Neutrophil (primary cell): ENCODE results near the gene ZNF804B.

Source experiments
- H3K27ac ChIP-seq: fragments of 200-600 bp; sonication (generic); 2 replicates; pipeline ENCODE4 v1.5.1; 2016; ENCODE audit warnings: mild to moderate bottlenecking, moderate library complexity
- H3K27me3 ChIP-seq: fragments of 200-600 bp; sonication (generic); 2 replicates; pipeline ENCODE4 v1.6.0; 2016; ENCODE audit warnings: mild to moderate bottlenecking
- H3K36me3 ChIP-seq: fragments of 200-600 bp; sonication (generic); 2 replicates; pipeline ENCODE4 v1.5.1; 2017
- H3K4me1 ChIP-seq, 2 experiments: fragments of 200-600 bp in 1 of 2; sonication (generic) in 1 of 2; 1 replicate in 1 of 2; 2 replicates in 1 of 2; pipeline versions ENCODE4 v1.5.1 to v1.6.1; 2013 to 2016; ENCODE audit warnings: low read depth in 1 of 2, low read length in 1 of 2, mild to moderate bottlenecking in 1 of 2, moderate library complexity in 1 of 2; ENCODE audit not compliant: control insufficient read depth in 1 of 2, insufficient read depth in 1 of 2
- H3K4me3 ChIP-seq, 2 experiments: fragments of 200-600 bp in 1 of 2; sonication (generic) in 1 of 2; 1 replicate in 1 of 2; 2 replicates in 1 of 2; pipeline ENCODE4 v1.5.1; 2013 to 2016; ENCODE audit warnings: low read depth in 1 of 2, low read length in 1 of 2, mild to moderate bottlenecking in 1 of 2, moderate library complexity in 1 of 2
- H3K9me3 ChIP-seq: fragments of 200-600 bp; sonication (generic); 2 replicates; pipeline ENCODE4 v1.5.1; 2016
- TF ChIP-seq, protein P1 (sequence below): fragments of 200-600 bp; sonication (generic); IDR thresholded peaks from 2 replicates; pipeline ENCODE4 v1.5.1; 2016; ENCODE audit warnings: antibody characterized with exemption

ZNF804B gene

DNA sequence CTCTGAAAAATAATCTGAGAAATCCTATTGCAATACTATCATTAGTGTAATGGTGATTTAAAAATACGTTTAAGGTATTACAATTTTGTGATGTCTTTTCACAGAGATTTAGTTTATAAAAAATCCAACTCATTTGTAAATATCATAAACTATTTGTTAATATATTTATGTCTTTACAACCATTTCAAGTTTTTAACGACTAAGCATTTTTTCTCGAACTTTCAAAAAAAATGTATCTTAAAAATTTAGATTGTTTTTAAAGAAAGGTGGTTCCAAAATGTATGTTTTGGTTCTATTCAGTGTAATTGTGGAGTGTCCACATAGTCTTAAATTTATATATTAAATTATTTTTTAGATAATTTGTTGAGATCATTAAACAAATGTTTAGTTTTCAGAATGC lies 170.2 kb downstream of the ZNF804B start:
- Histone ChIP-seq H3K36me3 (no peaks in the 10 kb centered on the region), H3K9me3 (no peaks in the 10 kb centered on the region), H3K27me3 (no peaks in the 10 kb centered on the region), H3K4me1 (no peaks in the 10 kb centered on the region), H3K27ac (no peak overlapping the region), H3K4me3 (no peak overlapping the region)
- TF ChIP-seq, protein P1, sequence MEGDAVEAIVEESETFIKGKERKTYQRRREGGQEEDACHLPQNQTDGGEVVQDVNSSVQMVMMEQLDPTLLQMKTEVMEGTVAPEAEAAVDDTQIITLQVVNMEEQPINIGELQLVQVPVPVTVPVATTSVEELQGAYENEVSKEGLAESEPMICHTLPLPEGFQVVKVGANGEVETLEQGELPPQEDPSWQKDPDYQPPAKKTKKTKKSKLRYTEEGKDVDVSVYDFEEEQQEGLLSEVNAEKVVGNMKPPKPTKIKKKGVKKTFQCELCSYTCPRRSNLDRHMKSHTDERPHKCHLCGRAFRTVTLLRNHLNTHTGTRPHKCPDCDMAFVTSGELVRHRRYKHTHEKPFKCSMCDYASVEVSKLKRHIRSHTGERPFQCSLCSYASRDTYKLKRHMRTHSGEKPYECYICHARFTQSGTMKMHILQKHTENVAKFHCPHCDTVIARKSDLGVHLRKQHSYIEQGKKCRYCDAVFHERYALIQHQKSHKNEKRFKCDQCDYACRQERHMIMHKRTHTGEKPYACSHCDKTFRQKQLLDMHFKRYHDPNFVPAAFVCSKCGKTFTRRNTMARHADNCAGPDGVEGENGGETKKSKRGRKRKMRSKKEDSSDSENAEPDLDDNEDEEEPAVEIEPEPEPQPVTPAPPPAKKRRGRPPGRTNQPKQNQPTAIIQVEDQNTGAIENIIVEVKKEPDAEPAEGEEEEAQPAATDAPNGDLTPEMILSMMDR: no peak

DNA sequence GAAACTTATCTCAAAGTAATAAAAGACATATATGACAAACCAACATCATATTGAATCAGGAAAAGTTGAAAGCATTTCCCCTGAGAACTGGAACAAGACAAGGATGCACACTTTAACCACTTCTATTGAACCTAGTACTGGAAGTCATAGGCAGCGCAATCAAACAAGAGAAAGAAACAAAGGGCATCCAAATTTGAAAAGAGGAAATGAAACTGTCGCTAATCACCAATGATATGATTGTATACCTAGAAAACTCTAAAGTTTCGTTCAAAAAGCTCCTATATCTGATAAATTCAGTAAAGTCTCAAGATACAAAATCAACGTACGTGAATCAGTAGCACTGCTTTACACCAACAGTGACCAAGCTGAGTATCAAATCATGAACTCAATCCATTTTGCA lies 173.8 kb downstream of the ZNF804B start:
- H3K27ac ChIP-seq: no peak overlapping the region
- H3K4me3 ChIP-seq: no peak overlapping the region
- H3K36me3 ChIP-seq: no peaks in the 10 kb centered on the region
- H3K4me1 ChIP-seq: no peaks in the 10 kb centered on the region
- H3K27me3 ChIP-seq: no peaks in the 10 kb centered on the region
- TF ChIP-seq, protein P1: no peak
- no peaks in the 10 kb centered on the region for H3K9me3 ChIP-seq

DNA sequence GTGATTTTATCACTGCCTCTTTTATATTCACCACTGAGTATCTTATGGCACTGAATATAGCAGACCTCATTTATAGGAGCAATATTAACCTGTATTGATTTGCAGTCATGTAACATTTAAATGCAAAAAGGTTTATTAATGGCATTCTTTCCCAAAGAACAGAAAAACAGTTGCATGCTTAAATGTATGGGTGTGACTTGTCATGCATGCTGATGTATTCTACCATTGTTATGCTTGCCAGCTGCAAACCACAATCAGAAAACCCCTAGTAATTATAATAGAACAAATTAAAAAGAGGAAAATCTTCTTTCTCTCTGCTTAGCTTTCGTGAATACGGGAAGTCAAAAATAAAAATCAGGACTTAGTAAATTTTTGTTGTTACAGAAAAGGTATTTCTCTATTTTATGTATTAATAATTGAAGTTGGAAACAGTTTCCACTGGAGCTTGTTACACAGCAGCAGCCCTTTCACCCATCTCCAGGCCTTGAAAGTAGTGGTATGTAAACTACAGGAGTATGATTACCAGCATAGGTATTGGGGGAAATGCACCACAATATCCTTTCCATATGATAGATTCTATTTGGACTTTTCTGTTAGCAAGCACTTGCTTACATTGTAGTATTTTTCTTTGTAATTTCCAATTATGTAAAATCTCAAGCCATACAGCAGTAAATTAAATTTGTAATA lies 183.5 kb downstream of the ZNF804B start:
- no peaks in the 10 kb centered on the region for H3K9me3 ChIP-seq
- H3K27me3 ChIP-seq: no peaks in the 10 kb centered on the region
- H3K27ac ChIP-seq: no peak overlapping the region
- no peaks in the 10 kb centered on the region for H3K4me1 ChIP-seq
- TF ChIP-seq, protein P1: no peak
- H3K36me3 ChIP-seq: no peaks in the 10 kb centered on the region
- H3K4me3 ChIP-seq: no peak overlapping the region

DNA sequence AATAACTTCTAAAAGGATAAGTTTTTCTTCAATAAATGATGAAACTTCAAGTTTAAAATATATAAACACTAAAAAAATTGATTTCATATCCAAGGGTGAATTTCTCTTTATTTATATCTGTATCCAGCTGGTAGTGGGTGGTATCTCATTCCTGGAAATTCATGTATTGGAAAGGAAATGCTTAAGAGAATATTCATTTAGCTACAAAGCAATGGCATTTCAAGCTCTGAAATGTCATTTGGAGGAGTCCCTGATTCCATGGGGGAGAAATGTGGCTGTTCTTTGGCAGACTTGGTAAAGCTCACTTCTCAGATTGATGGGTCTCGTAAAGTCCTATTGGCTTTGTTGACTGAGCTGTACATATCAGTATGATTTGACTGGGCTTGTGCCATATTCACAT lies 192.3 kb downstream of the ZNF804B start:
- Histone ChIP-seq H3K4me1 (no peaks in the 10 kb centered on the region), H3K27me3 (no peaks in the 10 kb centered on the region), H3K4me3 (no peak overlapping the region), H3K27ac (no peak overlapping the region), H3K9me3 (no peaks in the 10 kb centered on the region), H3K36me3 (no peaks in the 10 kb centered on the region)
- TF ChIP-seq, protein P1: no peak

DNA sequence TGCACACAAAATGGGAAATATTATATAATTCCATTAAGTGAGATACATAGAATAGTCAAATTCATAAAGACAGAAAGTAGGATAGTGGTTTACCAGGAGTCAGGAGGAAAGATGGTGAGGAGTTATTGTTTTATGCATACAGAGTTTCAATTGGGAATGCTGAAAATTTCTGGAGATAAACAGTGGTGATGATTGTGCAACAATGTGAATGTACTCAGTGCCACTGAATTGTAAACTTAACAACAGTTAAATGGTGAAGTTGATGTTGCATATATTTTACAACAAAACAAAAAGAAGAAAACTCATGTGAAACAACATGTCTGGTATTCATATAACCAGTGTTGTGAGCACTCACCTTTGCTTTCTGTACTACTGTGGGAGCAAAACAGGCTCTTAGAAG lies 204.9 kb downstream of the ZNF804B start:
- H3K9me3 ChIP-seq: no peaks in the 10 kb centered on the region
- TF ChIP-seq, protein P1: no peak

More for the DNA sequence above, 204.9 kb downstream of the ZNF804B start:
- H3K4me1 ChIP-seq: no peaks in the 10 kb centered on the region
- H3K27me3 ChIP-seq: no peaks in the 10 kb centered on the region
- H3K27ac ChIP-seq: no peak overlapping the region
- H3K4me3 ChIP-seq: no peak overlapping the region
- H3K36me3 ChIP-seq: no peaks in the 10 kb centered on the region
